Activated CD4-positive, CD25-positive, alpha-beta regulatory T cell treated with anti-CD3 and anti-CD28 coated beads, Interleukin-2, amount 50 U/mL, for 16 hours (primary cell): ENCODE results near the gene SVOP.
A peak's percentile ranks its signal among the peaks of the same experiment; 100 is the strongest.

Experiments
- DNase-seq: peaks from one replicate; pipeline ENCODE4 v3.0.0-alpha.2; 2020; ENCODE audit warnings: low read depth, low spot score

SVOP gene

DNA sequence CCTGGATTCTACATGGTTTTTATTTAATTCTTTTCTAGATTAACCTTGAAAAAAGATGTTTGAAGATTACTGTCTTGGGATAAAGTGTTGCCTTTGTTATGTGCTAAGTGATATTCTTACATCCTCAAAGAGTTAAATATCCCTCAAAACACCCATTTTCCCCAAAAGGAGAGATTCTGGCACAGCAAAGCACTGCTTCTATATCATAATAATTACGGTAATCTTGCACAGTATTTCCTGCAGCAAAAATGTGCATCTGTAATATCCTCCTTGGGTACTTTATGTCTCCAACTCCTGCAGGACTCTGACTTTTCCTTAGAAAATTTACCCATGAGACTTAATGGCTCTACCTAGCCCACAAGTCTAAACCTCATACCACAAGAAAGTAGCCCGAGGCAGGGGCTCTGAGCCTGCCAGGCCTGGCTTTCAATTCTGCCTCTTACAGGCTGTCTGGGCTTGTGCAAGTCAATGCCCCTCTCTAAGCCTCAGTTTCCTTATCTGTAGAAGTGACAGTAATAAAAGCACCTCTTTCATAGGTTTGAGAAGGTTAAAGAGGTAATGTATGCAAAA lies 45.8 kb downstream of the SVOP start:
- DNase-seq, result no peak

DNA sequence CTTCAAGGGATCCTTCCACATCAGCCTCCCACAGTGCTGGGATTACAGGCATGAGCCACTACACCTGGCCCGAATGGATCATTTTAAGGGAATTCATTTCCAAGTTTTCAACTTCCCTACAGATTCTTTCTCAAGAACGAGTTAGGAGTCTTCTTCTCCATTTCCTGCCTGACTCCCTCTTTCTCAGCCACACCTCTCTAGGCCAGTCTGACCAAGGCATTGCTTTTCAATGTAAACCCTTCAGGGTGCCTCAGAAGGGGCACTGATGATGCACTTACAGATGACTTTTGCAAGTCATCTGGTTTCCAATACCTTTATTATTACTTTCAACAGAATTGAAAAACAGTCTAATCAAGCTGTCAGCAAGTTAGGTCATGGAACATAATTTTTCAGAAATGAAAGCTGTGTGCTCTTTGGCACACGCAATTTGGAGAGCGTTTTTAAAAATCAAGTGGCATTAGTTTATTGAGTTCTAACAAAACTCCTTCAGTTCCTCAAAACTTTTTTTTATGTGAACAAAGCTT lies 47.2 kb downstream of the SVOP start:
- no peak for DNase-seq

DNA sequence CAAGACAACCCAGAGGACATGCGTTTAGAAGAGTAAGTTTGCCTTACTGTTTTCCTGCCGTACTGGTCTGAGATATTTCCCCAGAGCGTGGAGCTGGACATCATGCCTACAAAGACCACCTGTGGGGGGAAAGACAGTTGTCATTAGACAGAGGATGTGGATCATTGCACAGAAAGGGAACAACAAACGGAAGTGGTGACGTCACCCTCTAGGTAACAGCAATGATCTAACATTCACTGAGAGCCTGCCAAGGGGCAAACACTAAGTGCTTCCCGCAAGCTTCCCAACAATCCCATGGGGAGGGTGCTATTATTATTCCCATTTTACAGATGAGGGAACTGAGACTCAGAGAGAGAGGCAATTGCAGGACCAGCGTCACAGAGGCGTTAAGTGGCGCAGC lies 48.5 kb downstream of the SVOP start:
- DNase-seq, result no peak

DNA sequence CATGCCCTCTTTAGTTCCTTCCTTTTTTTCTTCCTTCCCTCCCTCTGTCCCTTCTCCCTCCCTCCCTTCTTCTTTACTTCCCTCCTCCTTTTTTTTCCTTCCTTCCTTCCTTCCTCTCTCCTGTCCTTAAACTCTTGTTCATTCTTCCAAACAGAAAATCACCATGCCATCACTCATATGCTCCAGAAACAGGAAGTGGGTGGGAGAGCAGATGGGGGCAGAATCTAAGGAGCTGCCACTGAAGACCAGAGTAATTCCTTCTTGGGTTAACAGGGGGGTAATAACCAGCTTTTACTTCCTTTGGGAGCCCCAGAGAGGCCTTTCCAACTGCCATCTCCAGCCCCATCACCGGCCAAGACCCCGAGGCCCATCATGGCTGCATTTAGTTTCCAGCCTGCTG lies 51.2 kb downstream of the SVOP start:
- no peak for DNase-seq

DNA sequence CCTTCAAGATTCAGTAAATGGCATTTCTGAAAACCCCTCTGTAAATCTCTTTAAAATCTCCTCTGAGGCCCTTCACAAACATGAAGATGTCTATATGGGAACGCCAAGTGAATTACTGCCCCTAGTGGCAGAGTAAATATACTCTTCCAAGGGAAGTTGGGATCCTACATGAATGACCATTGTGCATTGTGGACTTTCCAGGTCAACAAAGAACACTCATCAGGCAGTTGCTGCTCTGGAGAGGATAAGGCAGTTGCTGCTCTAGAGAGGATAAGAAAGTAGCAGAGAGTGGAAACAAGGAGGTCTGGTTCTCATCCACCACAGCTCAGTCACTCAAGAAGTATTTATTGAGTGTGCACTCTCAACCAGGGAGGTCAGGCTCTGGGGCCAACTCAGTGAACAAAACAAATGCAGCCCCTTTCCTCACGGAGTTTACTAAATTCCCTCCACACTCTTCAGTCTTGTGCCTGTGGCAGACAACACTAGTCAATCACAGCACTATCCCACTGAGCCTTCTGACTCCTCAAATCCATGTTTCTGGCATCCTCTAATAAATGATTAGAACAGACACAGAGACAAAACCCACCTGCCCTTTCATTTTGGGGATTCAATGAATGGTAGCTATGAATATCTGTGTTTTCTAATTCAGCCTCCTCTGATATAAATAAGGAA lies 52.9 kb downstream of the SVOP start:
- no peak for DNase-seq

DNA sequence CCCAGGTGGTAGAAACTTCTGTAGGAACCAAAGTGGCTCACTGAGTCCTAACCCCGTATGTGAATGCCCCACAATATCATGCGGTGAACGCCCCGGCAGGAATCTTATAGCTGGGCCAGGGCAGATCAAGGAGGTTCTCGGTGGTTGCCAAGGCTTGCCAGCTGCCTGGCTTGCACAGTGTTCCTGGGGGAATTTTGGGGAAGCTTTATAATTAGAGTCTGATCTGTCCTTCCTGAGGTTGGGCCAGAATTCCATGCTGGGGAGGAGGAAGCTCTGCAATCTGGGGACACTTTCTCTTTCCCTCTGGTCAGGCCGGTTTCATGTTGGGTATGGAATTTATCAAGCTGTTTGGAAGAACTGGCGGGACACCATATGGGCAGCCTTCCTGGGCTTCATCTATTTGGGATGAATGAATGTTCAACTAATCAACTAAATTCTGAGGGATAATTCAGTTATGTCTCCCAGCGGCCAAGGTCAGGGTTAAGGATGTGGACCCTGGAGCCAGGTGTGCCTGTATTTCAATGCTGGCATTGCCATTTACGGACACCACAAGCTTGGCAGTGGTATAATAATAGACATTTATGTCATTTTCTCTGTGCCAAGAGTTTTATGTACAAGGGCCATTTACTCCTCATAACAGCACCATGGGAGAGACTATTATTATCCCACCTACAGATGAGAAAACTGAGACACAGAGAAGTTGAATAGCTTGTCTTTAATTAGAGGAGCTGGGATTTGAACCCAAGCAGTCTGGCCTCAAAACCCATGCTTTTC lies 54.3 kb downstream of the SVOP start:
- DNase-seq, result no peak

DNA sequence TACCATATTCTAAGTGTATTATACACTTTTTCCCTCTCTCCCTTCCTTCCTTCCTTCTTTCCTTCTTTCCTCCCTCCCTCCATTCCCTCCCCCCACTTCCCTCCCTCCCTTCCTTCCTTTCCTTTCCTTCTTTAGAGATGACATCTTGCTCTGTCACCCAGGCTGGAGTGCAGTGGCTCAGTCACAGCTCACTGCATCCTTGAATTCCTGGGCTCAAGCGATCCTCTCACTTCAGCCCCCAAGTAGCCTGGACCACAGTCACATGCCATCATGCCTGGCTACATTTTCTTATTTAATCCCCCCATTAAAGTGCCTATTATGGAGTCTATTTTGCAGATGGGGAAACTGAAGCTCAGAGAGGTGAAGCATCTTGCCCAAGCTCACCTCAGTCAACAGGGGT lies 55.0 kb downstream of the SVOP start:
- DNase-seq, result no peak

DNA sequence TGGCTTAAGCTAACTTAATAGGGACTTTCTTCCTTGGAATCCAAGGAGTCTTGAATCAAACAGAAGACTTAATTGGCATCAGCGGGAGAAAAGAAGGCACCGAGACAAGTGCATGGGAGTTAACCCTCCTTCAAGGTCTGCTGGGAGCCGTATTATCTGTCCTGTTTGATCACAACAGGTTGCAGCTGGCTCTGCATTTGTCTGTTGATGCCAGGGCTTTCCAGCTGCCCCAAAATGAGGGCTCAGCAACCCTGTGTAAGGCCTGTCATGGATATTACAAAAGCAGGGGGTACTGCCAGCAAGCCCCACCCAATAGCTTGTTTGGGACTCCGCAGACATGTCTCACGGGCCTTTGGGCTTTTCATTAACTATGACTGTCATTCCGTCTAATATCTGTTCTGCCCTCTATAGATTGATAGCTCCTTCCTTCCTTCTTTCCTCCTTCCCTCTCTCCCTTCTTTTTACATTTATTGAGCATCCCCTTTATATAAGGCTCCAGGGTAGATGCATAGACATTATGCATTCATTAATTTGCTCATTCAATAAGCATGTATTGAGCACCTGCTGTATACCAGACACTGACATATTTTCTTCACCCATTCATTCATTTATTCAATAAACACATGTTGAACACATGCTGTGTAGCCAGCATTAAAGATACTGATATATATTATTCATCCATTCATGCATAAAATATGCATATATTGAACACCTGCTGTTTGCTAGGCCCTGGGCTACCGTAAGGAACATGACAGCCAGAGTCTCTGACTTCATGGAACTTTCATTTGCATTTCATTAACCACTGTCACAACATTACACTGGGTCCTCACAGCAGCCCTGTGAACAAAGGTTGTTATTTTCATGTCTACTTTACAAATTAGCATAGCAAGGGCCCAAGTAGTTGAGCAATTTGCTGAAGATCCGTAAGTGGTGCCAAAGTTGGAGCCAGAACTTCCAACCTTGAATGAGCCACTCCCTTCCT lies 56.2 kb downstream of the SVOP start:
- no peak for DNase-seq

DNA sequence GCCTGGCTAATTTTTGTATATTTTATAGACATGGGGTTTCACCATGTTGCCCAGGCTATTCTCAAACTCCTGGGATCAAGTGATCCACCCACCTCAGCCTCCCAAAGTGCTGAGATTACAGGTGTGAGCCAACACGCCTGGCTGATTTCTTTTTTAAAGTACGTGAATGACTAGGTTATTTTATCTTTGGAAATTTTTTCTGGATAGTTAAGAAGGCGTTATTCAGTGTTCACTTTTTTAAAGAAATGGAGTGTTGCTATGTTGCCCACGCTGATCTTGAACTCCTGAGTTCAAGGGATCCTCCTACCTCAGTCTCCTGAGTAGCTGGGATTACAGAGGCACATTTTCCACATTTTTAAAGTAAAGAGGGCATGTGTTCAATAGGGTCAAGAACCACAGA lies 58.6 kb downstream of the SVOP start:
- DNase-seq, result no peak

DNA sequence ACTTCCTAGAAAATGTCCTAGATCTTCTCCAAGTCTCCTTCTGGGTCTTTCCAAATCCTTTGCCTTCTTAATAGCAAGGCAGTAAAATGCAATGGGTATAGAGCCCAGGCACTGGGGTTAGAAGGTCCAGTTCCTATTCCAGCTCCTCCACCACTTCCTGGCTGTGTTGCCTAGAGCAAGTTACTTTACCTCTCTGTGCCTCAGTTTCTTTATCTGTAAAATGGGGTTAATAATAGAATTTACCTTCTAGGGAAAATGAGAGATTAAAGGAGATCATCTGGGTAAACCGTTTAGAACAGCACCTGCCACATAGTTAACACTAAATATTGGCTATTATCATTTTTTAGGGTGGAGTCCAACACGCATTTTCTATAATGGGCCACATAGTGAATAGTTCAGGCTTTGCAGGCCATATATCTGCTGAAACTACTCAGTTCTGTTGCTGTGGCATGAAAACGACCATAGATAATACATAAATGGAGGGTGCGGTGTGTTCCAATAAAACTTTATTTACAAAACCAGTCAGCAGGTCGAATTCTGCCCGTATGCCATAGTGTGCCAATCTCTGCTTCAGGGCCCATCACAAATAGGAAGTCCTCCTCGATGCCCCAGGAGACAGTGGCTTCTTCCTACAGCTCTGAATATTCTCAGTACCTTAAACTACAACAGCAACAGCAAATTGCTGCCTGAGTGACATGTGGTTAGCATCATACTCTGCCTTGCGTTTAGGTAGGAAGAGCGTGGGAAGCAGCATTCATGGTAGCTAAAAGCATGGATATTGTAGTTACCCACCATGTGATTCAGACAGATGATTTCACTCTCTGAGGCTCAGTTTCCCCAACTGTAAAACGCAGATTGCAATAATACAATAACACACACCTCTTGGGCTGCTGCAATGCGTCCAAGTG lies 60.9 kb downstream of the SVOP start:
- no peak for DNase-seq

DNA sequence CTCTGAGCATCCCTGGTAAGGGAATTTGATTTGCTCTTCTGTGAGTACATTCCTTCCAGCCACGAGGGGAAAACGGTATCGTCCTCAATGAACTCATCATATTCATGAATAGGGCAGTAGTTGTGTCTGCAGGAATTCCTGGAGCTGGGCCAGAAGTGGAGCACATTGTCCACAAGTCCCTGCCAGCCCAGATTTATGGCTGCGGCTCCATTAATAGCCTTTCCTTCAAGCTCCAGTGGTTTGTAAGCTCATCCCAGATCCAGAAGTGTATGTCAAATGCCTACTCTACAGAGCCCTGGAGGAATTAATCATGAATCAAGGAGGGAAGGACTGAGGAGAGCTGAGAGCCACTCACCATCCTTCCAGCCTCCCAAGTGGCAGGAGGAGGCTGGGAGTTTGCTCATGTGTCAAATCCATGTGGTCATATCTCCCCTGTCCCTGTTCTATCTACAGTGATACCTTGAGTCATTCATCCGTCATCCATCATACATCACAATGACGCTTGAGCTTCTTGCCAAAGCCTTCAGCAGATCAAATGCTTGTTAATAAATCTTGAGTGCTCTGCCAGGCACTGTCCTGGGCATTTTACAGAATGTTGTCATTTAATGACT lies 65.5 kb downstream of the SVOP start:
- DNase-seq, result no peak

DNA sequence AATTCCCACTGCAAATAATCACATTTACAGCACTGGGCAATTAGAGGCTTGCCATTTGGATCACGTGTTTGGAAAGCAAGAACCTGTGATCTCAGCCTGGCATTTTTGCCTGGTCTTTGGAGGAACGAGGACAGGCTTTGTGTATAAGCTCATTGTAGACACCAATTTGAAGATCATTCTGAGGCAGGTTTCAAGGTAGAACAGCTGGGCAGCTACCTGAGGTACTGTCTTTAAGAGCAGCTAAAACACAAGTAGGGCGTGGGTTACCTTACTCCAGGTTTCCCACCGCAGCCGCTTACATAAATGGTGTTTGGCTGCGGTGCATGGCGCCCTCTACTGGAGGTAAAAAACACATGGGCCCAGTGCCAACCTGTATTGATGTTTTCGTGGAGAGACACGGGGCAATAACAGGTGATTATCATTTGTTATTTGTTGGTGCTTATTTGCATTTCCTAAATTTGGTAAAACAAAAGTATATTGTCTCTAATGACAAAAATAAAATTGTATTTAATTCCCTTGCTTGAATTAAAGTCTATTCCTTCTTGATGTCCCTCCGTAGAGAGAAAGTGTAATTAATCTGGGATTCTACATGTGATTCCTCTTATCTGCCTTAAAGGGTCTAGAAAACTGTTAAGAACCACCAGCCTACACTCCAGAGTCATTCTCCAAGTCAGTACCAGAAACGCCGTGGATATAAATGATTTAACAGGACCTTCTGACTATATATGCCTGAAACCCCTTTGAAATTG lies 69.7 kb downstream of the SVOP start:
- DNase-seq, result peak; percentile 45

DNA sequence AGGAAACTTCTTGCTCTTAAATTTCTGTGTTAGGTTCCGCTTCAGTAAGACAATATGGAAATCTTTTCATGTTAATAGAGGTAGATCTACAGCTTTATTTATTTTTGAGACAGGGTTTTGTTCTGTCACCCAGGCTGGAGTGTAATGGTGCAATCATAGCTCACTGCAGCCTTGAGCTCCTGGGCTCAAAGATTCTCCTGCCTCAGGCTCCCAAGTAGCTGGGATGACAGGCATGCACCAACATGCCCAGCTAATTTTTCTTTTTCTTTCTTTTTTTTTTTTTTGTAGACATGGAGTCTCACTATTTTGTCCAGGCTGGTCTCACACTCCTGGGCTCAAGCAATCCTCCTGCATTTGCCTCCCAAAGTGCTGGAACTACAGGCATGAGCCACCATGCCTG lies 70.9 kb downstream of the SVOP start:
- no peak for DNase-seq

DNA sequence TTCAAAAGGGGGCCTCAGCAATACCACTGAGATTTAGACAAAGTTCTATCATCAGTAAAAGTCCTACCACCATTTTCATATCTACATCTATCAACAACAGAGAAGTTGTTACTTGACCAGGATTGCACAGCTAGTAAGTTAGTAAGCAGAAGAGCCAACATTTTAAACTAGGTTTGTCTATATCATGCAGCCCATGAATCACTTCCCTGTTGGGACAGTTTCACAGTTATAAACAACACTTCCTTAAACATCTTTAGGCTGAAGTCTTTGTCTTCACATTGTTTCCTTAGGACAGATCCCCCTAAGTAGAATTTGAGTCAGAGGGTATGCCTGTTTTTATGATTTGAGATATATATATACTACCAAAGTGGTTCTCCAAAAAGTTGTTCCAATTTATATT lies 72.5 kb downstream of the SVOP start:
- DNase-seq, result no peak

DNA sequence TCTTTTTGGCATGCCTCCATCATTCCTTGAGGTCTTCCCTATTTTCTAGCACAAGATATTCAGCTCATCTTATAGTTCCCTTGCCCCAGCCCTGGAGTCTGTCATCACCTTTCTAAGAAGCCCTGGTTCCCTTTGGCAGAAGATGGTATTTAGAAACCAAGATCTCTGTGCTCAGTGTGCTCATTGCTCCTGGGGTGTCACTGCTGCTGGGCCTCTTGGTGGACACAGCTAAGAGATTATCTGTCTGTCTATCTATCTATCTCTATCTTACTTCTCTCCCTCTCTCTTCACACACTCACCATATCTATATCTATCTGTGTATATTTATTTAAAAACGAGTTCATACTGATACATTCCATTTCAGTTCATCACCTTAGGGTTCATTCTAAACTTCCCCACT lies 73.8 kb downstream of the SVOP start:
- DNase-seq, result no peak

DNA sequence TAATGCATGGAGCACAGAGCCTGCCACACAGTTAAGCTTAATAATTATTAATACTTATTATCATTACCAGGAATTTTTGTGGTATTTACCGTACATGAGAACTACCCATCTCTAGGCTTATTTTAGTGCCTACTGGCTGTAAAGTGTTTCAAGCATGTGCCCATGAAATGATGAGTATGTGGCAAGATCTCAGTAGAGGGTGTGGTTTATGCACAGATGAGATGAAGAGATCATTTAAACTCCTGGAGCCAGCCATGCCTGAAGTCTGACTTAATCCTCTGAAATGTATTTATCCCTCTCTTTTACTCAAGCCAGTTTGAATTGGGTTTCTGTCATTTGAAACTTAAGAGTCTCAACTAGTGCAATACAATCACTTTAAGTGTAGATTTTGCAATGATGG lies 80.7 kb downstream of the SVOP start:
- no peak for DNase-seq

DNA sequence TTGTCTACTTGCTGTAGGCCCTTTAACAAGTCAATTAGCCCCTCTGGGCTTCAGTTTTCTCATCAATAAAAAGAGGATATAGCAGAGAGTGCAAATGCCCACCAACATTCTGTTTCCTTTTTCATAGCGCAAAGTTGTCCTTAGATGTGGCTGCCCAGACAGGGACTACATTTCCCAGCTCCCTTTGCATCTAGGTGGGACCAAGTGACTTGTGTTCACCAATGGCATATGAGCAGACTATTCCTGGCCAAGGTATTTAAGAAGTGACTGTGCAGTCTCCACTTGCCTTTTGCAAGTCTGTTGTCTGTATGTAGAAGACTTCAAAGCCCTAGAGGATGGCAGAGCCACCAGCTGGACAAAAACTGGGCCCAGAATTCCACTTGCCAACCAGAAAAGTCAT lies 81.3 kb downstream of the SVOP start:
- no peak for DNase-seq

DNA sequence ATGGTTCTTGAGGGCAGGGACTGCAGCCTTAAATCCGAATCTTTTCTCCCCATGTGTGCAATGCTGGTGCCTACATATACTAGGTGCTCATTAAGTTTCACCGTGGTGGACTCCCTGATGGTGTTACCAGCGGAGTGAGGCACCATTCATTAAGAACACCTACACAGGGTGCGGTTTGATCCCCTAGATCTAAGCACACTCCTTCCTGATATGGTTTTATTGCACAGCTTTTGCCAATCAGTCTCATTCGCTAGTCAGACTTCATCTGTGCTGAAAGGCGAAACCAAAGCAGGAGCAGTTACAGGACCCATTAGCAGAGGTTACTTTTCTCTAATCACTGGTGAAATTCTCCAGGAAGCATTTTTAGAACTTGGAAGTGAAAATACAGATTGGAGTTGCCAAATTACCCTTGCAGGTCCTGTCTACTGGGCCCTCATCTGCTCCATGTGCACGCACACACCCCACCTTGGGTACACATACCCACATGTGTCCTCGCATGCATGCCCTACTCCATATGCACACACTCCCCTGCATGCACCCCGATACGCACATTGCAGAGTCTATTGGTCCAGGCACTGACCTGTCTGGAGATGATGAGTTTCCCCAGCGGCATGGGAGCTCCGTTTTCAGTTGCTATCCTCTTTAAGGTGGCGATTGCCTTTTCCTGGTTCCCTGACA lies 82.5 kb downstream of the SVOP start:
- DNase-seq, result no peak
